ENCODE results near the gene ADAMTS2.

GRCh38 chr5:179260324-179261070 is 84.8 kb downstream of the ADAMTS2 start:
- no peak for TF ChIP-seq HDGF (IDR thresholded peaks at IDR 0.05; ENCODE audit: borderline replicate concordance)
- TF ChIP-seq FOXK2 (IDR thresholded peaks at IDR 0.05), result no peak
- no peak for TF ChIP-seq ARNT (IDR thresholded peaks at IDR 0.05)
